HG03565 (cell line): ENCODE data around the gene KIAA1755.
"Not testable (repeated sequence)": the region's sequence is repeated elsewhere in the genome, so short reads cannot be mapped to it uniquely, and the experiment has no call there.

Experiments
- ATAC-seq: cut with Tn5 transposase; IDR thresholded peaks from one replicate; pipeline ENCODE4 v1.9.1; 2021; ENCODE audit warnings: mild to moderate bottlenecking, moderate library complexity; ENCODE audit not compliant: unreplicated experiment

KIAA1755 gene

DNA sequence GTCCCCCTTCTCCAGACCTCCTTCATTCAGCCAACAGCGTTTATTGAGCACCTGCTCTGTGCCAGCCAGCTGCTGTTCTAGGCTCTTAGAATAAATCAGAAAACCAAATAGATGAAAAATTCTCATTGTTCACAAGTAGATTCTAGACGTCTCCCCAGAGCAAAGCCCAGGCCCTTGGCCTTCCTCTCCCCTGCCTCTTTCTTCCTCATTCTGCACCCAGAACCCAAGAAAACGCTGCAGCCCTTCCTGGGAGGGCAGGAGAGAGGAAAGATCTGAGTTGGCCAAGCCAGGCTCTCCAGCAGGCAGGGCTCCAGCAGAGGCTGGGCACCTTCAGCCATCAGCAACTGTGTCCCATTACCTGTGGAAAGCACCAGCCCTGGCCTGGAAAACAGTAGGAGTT is 31.4 kb upstream of the KIAA1755 start:
- ATAC-seq: no peak

DNA sequence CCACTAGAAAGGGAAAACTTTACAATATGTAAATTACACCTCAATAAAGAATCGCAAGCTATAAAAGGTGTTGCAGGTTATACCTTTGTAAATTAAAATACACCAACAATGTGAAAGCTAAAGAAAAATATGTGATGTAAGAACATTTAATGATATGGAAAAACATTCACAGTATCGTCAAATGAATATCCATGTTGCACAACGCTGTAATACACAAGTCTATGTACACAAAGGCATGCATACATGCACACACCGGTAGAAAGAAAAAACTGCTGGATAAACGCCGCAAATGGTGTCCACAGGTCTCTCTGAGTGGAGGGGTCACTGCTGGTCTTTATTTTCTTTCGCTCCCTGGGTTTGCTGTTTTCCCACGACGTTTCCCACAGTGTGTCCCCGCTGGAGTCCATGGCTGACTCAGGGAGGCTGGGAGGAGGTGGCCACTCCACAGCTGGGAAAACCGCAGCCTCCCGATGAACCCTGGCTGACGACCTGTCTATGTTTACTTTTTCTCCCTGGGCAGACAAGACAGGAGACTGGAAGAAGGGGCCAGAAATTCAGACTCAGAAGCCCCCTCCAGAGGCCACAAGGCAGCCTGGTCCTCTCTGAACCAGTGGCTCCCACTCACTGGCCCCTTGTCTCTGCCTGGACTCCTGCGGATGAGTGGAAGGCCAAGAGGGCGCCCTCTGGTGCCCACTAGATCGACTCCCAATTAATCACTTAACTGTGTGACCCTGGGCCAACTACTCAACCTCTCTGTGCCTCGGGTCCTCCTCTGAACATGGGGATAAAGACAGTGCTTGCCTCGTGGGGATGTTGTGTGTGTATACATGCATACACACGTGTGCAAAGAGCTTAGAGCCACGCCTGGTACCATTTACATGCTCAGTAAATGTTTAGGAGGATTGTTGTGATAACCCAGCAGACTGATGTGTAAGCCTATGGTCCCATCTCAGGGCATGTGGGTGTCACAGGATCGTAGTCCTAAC is 30.6 kb upstream of the KIAA1755 start:
- no peak for ATAC-seq

DNA sequence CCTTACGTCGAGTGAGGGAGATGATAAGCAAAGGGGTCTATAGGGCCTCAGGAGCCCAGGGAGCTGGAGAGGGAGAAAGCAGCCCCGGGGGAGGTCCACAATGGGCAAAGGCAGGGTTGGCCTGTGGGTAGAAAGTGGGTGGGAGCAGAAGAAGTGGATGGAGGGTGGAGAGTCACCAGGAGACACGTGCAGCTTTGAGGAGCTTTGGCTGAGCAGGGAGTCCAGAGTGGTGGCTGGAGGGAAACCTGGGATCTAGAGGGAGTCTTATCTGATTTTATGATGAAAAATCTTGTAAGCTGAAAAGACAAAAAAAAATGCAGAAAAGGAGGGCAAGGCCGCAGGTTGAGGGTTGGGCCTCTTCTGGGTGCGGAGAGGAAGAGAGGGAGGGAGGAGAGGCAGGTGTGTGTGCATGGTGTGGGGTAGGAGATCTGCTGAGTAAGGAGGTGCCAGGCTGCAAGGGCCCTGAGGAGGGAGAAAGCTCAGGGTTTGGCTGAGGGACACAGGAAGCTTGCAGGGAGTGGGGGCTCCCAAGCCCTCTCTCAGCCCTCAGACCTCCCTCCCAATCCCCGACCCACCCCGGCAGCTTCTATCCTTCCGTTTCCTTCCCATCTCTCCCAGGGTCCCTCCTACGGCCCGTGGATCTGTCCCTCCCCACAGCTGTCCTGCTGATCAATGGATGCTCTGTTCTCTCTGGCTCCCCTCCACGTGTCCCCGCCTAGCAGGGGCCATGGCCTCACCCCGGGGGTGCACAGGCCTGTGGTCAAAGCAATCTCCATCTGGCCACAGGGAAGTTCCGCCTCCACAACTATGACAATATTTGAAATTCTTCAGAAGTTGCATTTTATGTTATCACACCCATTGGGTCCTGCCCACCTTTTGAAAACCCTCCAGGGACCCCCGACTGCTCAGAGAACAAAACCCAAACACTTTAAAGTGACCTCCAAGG is 26.3 kb upstream of the KIAA1755 start:
- no peak for ATAC-seq

DNA sequence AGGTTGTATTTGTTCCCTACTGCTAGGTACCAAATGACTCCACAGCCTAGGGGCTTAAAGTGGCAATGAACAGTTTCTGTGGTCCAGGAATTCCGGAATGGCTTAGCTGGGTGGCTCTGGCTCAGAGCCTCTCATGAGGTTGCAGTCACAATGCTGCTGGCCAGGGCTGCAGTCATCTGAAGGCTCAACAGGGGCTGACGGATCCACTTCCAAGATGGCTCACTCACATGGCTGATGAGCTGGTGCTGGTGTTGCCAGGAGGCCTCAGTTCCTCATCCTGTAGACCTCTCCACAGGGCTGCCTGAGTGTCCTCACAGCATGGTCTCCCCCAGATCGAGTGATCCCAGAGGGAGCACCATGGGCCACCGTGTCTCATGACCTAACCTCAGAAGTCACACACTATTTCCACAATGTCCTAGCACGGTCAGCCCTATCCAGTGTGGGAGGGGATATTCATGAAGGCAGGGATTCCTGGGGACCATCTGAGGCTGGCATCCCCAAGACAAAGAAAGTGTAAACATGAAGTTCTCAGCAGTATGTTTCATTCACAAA is 24.4 kb upstream of the KIAA1755 start:
- ATAC-seq: no peak

DNA sequence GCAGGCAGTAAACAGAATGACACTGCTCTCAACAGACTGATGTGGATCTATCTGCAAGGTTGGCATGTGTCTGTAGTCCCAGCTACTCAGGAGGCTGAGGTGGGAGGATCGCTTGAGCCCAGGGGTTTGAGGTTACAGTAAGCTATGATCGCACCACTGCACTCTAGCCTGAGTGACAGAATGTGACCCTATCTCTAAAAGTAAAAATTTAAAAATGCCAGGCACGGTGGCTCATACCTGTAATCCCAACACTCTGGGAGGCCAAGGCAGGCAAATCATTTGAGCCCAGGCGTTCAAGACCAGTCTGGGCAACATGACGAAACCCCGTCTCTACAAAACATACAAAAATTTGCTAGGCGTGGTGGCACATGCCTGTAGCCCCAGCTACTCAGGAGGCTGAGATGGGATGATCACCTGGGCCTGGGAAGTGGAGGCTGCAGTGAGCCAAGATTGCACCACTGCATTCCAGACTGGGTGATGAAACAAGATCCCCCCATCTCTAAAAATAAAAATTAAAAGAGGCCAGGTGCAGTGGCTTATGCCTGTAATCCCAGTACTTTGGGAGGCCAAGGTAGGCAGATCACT is 23.6 kb upstream of the KIAA1755 start:
- ATAC-seq: not testable (repeated sequence)

DNA sequence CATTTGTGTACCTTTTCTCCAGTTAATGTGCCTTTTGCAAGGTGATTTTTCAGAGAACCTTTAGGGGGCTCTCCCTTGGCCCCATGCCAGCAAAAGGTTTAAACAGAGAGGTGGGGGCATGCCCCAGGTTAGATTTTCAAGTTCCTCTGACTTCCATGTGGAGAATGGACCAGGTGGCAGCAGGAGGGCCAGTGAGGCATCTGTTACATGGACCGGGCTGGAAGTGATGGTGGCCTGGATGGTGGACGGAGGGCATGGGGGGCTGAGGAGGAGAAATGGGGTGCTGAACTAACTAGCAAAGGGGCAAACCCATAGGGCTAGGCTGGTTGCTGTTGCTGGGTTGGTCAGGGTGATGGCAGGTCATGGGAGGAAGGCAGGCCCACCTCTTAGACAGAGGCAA is 22.7 kb upstream of the KIAA1755 start:
- no peak for ATAC-seq

DNA sequence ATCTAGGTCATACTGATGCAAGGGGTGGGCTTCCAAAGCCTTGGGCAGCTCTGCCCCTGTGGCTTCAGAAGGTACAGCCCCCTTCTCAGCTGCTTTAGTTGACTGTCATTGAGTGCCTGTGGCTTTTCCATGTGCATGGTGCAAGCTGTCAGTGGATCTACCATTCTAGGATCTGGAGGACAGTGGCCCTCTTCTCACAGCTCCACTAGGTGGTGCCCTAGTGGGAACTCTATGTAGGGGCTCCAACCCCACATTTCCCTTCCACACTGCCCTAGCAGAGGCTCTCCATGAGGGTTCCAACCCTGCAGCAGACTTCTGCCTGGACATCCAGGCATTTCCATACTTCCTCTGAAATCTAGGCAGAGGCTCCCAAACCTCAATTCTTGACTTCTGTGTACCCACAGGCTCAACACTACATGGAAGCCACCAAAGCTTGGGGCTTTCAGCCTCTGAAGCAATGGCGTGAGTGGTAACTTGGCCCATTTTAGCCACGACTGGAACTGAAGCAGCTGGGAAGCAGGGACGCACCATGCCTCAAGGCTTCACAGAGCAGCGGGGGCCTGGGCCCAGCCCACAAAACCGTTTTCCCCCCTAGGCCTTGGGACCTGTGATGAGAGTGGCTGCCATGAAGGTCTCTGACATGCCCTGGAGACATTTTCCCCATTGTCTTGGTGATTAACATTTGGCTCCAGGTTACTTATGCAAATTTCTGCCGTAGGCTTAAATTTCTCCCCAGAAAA is 20.8 kb upstream of the KIAA1755 start:
- ATAC-seq: not testable (repeated sequence)

DNA sequence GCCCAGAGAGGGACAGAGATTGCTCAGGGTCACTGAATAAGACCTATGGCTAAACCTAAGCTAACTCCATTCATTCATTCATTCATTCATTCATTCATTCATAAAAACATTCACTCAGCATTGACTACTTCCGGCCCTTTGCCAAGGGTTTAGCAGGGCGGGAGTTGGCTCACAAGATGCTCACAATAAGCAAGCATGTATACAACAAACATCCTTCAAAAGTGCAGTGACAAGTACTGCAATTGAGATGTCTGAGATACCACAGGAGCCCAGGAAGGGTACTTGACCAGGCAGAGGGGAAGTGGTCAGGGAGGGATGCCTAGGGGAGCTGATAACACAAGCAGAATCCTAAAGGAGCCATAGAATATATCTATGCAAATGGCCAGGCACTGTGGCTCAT is 18.2 kb upstream of the KIAA1755 start:
- ATAC-seq: no peak

DNA sequence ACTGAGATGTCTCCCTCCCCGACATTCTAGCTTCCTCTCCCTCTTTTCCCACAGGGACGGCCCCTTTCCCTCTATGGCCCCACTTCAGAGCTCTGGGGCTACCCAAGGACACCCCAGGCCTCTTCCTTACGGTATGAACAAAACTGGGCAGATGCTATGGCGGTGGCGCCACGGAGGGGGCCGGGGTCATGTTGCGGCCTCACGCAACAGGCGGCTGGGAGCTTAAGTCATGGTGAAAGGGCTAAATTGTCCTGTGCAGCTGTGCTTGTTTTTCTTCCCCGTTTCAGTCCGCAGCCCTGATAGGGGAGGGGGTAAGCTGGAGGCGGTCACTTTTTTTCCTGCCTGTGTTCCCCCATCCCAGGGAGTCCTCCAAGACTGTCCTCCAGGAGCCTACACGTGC is 17.6 kb upstream of the KIAA1755 start:
- no peak for ATAC-seq

DNA sequence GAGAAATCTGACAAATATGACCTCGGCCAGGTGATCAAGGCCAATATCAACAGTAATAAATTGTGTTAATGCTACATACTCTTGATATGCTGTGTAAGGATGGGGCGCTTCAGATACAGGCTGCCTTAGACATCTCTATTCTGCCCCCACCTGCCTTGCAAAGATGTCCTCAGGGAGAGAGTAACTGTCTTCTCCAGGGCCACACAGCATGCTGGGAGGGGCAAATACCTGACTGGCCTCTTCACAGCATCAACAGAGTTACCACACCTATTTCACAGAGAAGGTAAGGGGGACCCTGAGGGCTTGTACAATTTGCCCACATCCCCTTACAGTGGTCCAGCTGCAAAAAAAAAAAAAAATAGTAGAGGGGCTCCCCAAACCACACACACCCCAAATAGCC is 17.2 kb upstream of the KIAA1755 start:
- no peak for ATAC-seq

DNA sequence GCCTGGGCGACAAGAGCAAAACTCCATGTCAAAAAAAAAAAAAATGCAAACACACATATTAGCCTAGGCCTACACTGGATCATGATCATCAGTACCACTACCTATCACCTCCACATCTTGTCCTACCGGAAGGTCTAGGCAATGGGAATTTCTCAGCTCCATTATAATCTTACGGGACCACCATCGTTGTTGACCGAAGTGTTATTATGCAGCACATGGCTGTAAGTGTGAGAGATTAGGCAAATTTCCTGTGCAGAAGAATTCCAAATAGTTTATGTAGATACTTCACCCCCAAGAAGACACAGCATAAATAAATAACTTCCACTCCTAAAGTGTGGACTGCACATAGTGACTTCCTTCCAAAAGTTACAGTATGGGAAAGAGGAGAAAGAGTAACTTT is 16.8 kb upstream of the KIAA1755 start:
- no peak for ATAC-seq

DNA sequence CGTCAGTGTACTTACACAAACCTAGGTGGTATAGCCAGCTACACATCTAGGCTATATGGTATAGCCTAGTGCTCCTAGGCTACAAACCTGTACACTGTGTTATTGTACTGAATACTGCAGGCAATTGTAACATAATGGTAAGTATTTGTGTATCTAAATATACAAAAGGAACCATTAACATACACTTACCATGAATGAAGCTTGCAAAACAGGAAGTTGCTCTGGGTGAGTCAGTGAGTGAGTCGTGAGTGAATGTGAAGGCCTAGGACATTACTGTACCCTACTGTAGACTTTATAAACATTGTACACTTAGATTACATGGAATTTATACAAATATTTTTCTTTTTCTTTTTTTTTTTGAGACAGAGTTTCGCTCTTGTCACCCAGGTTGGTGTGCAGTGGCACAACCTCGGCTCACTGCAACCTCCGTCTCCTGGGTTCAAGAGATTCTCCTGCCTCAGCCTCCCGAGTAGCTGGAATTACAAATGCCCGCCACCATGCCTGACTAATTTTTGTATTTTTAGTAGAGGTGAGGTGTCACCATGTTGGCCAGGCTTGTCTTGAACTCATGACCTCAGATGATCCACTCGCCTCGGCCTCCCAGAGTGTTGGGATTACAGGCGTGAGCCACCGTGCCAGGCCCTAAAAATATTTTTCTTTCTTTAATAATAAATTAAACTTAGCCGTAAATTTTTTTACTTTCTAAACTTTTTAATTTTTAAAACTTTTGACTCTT is 15.4 kb upstream of the KIAA1755 start:
- no peak for ATAC-seq

DNA sequence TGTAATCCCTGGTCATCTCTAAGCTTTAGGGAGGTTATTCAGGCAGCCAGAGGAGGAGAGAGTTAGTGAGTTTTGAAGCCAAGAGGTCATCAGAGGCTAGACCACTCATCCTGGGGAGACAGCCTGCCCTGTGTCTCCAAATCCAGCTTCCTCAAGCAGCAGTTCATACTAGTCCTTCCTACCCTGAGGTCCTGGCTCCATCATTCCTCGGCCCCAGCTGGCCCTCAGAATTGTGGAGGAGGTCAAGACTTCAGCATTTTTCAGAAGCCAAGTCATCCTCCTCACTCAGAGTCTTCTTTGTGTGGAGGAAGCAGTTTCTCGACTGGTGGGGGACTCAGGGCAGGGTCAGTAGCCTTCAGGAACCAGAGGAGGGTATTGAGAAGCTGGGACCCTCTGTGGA is 12.4 kb upstream of the KIAA1755 start:
- no peak for ATAC-seq

DNA sequence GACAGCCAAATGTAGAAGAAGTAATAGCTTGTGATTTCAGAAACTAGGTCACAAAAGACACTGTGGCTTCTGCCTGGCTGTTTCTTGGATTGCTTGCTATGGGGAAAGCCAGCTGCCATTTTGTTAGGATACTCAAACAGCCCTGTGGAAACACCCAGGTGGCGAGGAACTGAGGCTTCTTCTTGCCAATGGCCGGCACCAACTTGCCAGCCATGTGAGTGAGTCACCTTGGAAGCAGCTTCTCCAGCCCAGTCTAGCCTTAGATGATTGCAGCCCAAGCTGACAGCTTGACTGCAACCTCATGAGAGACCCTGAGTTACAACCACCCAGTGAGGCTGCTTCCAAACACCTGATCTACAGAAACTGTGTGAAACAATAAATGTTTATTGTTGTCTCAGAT is 11.9 kb upstream of the KIAA1755 start:
- no peak for ATAC-seq

DNA sequence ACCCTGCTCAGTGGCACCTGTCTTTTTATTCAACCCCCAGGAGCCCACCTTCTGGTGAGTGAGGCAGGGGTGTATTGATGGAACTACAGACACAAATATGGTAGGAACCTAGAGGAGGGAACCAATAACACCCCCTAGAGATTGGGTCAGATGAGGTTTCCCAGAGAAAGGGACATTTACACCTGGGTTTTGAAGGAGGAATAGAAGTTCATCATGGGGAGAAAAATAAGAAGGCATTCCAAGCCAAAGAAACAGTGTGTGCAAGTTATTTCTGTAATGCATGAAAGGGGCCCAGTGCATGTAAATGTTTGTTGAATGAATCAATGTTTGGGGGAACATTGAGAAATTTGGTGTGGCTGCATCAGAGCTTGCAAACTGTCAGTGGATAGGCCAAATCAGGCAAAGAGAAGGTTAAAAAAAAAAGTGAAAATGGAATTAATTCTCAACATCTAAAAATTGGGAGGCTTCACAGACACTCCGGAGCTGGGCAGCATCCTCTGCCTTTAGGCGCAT is 11.1 kb upstream of the KIAA1755 start:
- ATAC-seq: no peak

DNA sequence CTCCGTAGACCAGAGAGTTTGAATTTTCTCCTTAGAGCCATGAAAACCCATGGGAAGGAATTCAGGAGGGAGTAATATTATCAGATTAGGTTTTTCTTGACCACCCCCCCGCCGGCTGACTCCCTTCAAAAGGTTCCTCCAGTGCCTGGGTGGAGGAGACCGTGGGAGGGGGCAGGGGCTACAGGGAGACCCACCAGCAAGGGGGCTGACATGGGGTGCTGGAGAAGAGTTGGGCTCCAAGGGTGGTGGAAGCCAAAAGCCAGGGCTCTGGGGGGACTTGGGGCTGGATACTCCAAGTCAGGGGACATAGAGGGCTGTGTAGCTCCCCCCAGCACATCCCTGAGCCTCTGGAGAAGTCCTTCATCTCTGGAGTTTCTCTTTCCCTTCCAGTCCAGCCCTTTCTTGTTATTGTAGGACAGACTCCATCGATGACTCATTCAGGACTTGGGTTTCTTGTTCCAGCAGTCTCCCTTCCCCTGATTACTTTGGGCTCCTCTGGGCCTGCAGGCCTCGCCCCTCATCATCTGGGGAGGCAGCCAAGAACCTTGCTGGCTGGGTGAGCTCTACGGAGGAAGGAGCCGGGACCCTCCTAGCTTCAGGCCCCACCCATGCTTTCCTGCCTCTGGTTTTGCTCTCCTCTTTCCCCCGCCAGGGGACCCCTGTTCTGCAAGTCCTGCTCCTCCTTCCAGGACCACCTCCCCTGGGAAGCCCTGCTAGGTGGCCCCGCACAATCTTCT is 10.5 kb upstream of the KIAA1755 start:
- no peak for ATAC-seq

DNA sequence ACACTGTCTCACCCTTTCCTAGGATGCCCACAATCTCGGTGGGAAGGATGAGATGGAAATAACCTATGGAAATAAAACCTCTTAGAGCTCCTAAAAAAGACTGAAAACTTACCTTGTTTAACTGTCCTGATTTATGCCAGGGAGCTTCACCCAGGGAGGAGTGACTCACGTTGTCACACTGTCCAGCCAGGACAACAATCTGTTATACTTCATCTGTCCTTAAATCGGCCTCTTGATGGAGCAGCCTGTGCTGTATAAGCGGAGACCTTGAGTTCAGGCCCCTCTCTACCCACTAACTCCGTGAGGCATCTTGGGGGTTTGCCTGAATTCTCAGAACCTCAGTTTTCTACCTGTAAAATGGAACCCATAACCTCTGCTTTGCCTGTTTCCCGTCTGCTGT is 9.2 kb upstream of the KIAA1755 start:
- no peak for ATAC-seq

DNA sequence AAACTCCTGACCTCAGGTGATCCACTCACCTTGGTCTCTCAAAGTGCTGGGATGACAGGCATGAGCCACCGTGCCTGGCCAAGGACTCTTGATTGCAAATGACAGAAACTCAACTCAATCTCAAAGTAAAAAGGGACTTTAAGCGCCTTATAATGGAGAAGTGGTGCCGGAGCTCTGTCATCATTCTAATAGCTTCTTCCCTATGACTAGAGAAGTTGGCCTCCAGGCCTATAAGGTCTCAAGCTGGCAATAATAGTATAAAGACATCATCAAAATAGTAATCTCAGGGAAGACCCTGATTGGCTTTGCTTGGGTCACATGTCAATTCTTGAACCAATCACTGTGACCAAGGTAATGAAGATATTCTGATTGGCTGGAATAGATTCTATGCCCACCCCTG is 8.5 kb upstream of the KIAA1755 start:
- no peak for ATAC-seq
